ENCODE results near the gene UBA1. TPM values are rescaled to one million over a fixed set of nuclear protein-coding genes. Genes with fewer than 3 reads are reported as not detected.

Gene UBA1
- total and polyA plus RNA-seq, 2 of the 13 experiments (the other 11 are each of a cell fraction or from before 2014, with no cell fraction given), result 93.3 to 129 TPM

DNA sequence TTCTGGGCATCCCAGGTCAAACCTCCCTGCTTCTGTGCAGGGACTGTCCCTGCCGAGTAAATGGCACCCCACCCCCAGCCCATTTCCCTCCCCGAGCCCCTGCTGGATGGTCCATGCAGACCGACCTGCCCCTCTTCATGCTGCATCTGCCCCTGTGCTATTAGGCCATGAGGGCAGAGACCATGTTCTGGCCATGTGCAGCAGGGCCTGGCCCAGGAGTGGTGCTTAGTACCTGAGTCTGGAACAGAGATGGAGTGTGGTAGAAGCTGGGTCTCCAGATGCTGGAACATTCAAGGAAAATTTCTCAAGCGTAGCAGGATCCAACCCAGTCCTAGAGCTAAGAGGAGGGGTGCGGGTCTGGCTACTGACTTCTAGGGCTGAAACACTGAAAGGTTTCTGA lies 15.3 kb upstream of the UBA1 start:
- Histone ChIP-seq H4K20me1 (ENCODE audit: insufficient read depth, low read length) (no peaks in the 10 kb centered on the region), H3K4me2 (ENCODE audit: low read depth, low read length) (no peak overlapping the region), H3K4me3 (replicated peaks in 1 of 3; ENCODE audit: insufficient read depth in 1 of 3, low read depth in 2 of 3, low read length in 3 of 3) (no peak overlapping the region), H3K79me2 (ENCODE audit: insufficient read depth, low read length) (no peaks in the 10 kb centered on the region), H3K9me3 (ENCODE audit: low read length) (no peaks in the 10 kb centered on the region), H3K4me1 (ENCODE audit: insufficient read depth, low read length) (no peaks in the 10 kb centered on the region), H3K27ac (ENCODE audit: extremely low read length, insufficient read depth, low read length) (no peak overlapping the region), H2AFZ (ENCODE audit: low read length) (no peak overlapping the region), H3K36me3 (replicated peaks in 1 of 2; ENCODE audit: control insufficient read depth in 1 of 2, insufficient read depth in 2 of 2, low read length in 2 of 2) (peaks cover 19 to 41% of the 10 kb centered on the region in 2 experiments), H3K9ac (ENCODE audit: insufficient read depth, low read depth, low read length) (no peak overlapping the region), H3K27me3 (ENCODE audit: control insufficient read depth in 1 of 2, insufficient read depth in 2 of 2, low read length in 2 of 2) (no peaks in the 10 kb centered on the region)
- FAIRE-seq, result no peak
- in situ Hi-C loops (cut with HindIII; ENCODE audit: extremely low pct_ligation_motif_present, low pct_unique_long_range_greater_than_20kb) (no loop called here), intact Hi-C loops (cut with micrococcal nuclease; ENCODE audit: unreplicated experiment) (no loop called here)
- TF ChIP-seq SALL2 (CRISPR knock-in tag; IDR thresholded peaks at IDR 0.05), result no peak
- no TSS peak for BruUV-seq (replicated peaks)
- no peak for ATAC-seq
- ChIA-PET CTCF (ENCODE audit: low intra/inter-chr PET ratio, low total read pairs) (no interaction called here), POLR2A (no interaction called here)
- DNase-seq (ENCODE audit: low spot score), result no peak
- WGBS (ENCODE audit: low lambda C conversion rate), result 99% methylated on average over 5 of the region's 5 CpGs

DNA sequence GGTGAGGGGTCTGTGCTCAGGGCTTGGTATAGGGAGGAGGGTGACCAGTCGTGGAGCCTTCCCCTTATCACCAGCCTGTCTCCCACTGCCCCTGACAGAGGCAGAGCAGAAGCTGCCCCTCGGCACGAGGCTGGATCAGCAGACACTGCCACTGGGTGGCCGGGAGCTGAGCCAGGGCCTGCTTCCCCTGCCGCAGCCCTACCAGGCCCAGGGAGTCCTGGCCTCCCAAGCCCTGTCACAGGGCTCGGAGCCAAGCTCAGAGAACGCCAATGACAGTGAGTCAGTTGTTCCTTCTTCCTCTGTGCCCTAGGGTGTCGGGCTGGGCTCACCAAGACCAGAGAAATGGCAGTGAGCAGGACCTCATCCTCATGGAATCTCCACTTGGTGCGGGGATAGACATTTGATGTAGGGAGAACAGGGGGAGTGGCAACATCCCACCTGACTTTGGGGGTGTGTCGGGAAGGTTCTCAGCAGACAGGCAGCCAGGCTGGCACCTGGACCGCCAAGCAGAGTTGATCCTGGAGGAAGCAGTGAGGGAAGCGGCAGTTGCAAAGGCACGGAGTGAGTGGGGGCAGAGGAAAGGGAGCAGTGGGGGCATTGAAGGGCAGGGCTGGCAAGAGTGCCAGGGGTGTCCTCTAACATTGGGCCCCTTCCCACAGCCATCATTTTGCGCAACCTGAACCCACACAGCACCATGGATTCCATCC lies 14.3 kb upstream of the UBA1 start:
- Histone ChIP-seq H3K36me3 (replicated peaks in 1 of 2; ENCODE audit: control insufficient read depth in 1 of 2, insufficient read depth in 2 of 2, low read length in 2 of 2) (peaks cover 16 to 35% of the 10 kb centered on the region in 2 experiments), H2AFZ (ENCODE audit: low read length) (no peak overlapping the region), H3K4me1 (ENCODE audit: insufficient read depth, low read length) (no peaks in the 10 kb centered on the region), H3K79me2 (ENCODE audit: insufficient read depth, low read length) (no peaks in the 10 kb centered on the region), H3K4me3 (replicated peaks in 1 of 3; ENCODE audit: insufficient read depth in 1 of 3, low read depth in 2 of 3, low read length in 3 of 3) (no peak overlapping the region), H3K4me2 (ENCODE audit: low read depth, low read length) (no peak overlapping the region), H3K27ac (ENCODE audit: extremely low read length, insufficient read depth, low read length) (no peak overlapping the region), H3K27me3 (ENCODE audit: control insufficient read depth in 1 of 2, insufficient read depth in 2 of 2, low read length in 2 of 2) (no peaks in the 10 kb centered on the region), H3K9me3 (ENCODE audit: low read length) (no peaks in the 10 kb centered on the region), H3K9ac (ENCODE audit: insufficient read depth, low read depth, low read length) (no peak overlapping the region), H4K20me1 (ENCODE audit: insufficient read depth, low read length) (no peaks in the 10 kb centered on the region)
- POLR2A ChIA-PET, result no interaction called here
- CTCF ChIA-PET (ENCODE audit: low intra/inter-chr PET ratio, low total read pairs), result no interaction called here
- in situ Hi-C loops (cut with HindIII; ENCODE audit: extremely low pct_ligation_motif_present, low pct_unique_long_range_greater_than_20kb) (no loop called here), intact Hi-C loops (cut with micrococcal nuclease; ENCODE audit: unreplicated experiment) (no loop called here)
- no peak for ATAC-seq
- 97% methylated on average over 5 of the region's 14 CpGs for WGBS (ENCODE audit: low lambda C conversion rate)
- no peak for DNase-seq (ENCODE audit: low spot score)
- TF ChIP-seq RNF2 (conservative IDR thresholded peaks at IDR 0.05; ENCODE audit: low read depth) (no peak), REL (CRISPR knock-in tag; conservative IDR thresholded peaks at IDR 0.05) (no peak), ZNF746 (CRISPR knock-in tag; IDR thresholded peaks at IDR 0.05) (no peak), KDM1A (CRISPR knock-in tag; IDR thresholded peaks at IDR 0.05) (no peak), POLR2G (IDR thresholded peaks at IDR 0.05; ENCODE audit: low read depth, low read length) (no peak), SCMH1 (CRISPR knock-in tag; IDR thresholded peaks at IDR 0.05; ENCODE audit: borderline replicate concordance) (no peak), JARID2 (CRISPR knock-in tag; IDR thresholded peaks at IDR 0.05; ENCODE audit: insufficient replicate concordance) (no peak), ZNF17 (CRISPR knock-in tag; IDR thresholded peaks at IDR 0.05) (no peak), KDM5B (CRISPR knock-in tag; IDR thresholded peaks at IDR 0.05; ENCODE audit: borderline replicate concordance) (no peak), RXRB (CRISPR knock-in tag; IDR thresholded peaks at IDR 0.05; ENCODE audit: borderline replicate concordance) (no peak)
- TF ChIP-seq, protein P1, sequence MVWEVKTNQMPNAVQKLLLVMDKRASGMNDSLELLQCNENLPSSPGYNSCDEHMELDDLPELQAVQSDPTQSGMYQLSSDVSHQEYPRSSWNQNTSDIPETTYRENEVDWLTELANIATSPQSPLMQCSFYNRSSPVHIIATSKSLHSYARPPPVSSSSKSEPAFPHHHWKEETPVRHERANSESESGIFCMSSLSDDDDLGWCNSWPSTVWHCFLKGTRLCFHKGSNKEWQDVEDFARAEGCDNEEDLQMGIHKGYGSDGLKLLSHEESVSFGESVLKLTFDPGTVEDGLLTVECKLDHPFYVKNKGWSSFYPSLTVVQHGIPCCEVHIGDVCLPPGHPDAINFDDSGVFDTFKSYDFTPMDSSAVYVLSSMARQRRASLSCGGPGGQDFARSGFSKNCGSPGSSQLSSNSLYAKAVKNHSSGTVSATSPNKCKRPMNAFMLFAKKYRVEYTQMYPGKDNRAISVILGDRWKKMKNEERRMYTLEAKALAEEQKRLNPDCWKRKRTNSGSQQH (CRISPR knock-in tag; IDR thresholded peaks at IDR 0.05; ENCODE audit: low read depth), result no peak
- TF ChIP-seq, protein P2, sequence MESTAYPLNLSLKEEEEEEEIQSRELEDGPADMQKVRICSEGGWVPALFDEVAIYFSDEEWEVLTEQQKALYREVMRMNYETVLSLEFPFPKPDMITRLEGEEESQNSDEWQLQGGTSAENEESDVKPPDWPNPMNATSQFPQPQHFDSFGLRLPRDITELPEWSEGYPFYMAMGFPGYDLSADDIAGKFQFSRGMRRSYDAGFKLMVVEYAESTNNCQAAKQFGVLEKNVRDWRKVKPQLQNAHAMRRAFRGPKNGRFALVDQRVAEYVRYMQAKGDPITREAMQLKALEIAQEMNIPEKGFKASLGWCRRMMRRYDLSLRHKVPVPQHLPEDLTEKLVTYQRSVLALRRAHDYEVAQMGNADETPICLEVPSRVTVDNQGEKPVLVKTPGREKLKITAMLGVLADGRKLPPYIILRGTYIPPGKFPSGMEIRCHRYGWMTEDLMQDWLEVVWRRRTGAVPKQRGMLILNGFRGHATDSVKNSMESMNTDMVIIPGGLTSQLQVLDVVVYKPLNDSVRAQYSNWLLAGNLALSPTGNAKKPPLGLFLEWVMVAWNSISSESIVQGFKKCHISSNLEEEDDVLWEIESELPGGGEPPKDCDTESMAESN (CRISPR knock-in tag; conservative IDR thresholded peaks at IDR 0.05), result no peak
- no TSS peak for BruUV-seq (replicated peaks)
- no peak for FAIRE-seq
